HG02610 (cell line): ENCODE results near the gene KIDINS220.

Source experiments
- ATAC-seq: cut with Tn5 transposase; IDR thresholded peaks from one replicate; pipeline ENCODE4 v1.9.1; 2021; ENCODE audit warnings: mild to moderate bottlenecking, moderate library complexity; ENCODE audit not compliant: unreplicated experiment

Gene KIDINS220

GRCh38 chr2:8851811-8852560 lies 14.6 kb upstream of the KIDINS220 start:
- no peak for ATAC-seq

- ATAC-seq = no peak
Measured at GRCh38 chr2:8850845-8851487, 13.6 kb upstream of the KIDINS220 start.

- ATAC-seq = no peak
Measured at GRCh38 chr2:8849327-8849726, 11.9 kb upstream of the KIDINS220 start.

- ATAC-seq = no peak
Measured at GRCh38 chr2:8848328-8849100, 11.1 kb upstream of the KIDINS220 start.

GRCh38 chr2:8847400-8847799 lies 10.0 kb upstream of the KIDINS220 start:
- ATAC-seq = no peak

- no peak for ATAC-seq
Measured at GRCh38 chr2:8841932-8842331, 4.5 kb upstream of the KIDINS220 start.

- ATAC-seq = no peak
Measured at GRCh38 chr2:8840475-8841091, 3.2 kb upstream of the KIDINS220 start.

- ATAC-seq = no peak
Measured at GRCh38 chr2:8839189-8839965, 2.0 kb upstream of the KIDINS220 start.

- ATAC-seq = no peak
Measured at GRCh38 chr2:8837795-8838140, 355 bp upstream of the KIDINS220 start.

- ATAC-seq = no peak
Measured at GRCh38 chr2:8835279-8835678, 2.1 kb downstream of the KIDINS220 start.

- ATAC-seq = no peak
Measured at GRCh38 chr2:8833853-8834252, 3.6 kb downstream of the KIDINS220 start.

GRCh38 chr2:8831516-8831915 lies 5.9 kb downstream of the KIDINS220 start:
- ATAC-seq = no peak

- ATAC-seq = no peak
Measured at GRCh38 chr2:8827729-8828128, 9.7 kb downstream of the KIDINS220 start.

- ATAC-seq = no peak
Measured at GRCh38 chr2:8822218-8822617, 15.2 kb downstream of the KIDINS220 start.

GRCh38 chr2:8821276-8822217 lies 15.9 kb downstream of the KIDINS220 start:
- no peak for ATAC-seq

GRCh38 chr2:8819948-8820347 lies 17.5 kb downstream of the KIDINS220 start:
- no peak for ATAC-seq

GRCh38 chr2:8819194-8819593 lies 18.2 kb downstream of the KIDINS220 start:
- no peak for ATAC-seq

- no peak for ATAC-seq
Measured at GRCh38 chr2:8817221-8817620, 20.2 kb downstream of the KIDINS220 start.

GRCh38 chr2:8806885-8807704 lies 30.3 kb downstream of the KIDINS220 start:
- no peak for ATAC-seq
